Activated naive CD4-positive, alpha-beta T cell treated with anti-CD3 and anti-CD28 coated beads, Interleukin-2, amount 10 ng/mL, durations not matched to agents 7 days and 5 days (primary cell): Measurements from ENCODE around the gene FRMD3.
"Not testable (repeated sequence)": the region's sequence is repeated elsewhere in the genome, so short reads cannot be mapped to it uniquely, and the experiment has no call there.

Experiments
- CTCF ChIA-PET: fragments of 350-600 bp; sonication (Branson Sonifier 250); formaldehyde crosslinking; loops from one replicate; lab custom pipeline; 2021; ENCODE audit warnings: antibody characterized with exemption; lab: Charles Lee
- DNase-seq: peaks from one replicate; pipeline ENCODE4 v3.0.0-alpha.2; 2020
- H3K27ac Mint-ChIP-seq: one replicate; pipeline ENCODE4 v1.8.0; 2021; ENCODE audit warnings: mild to moderate bottlenecking, moderate library complexity, mixed read lengths
- H3K27me3 Mint-ChIP-seq: one replicate; pipeline ENCODE4 v1.8.0; 2021; ENCODE audit warnings: mild to moderate bottlenecking, mixed read lengths
- H3K36me3 Mint-ChIP-seq: one replicate; pipeline ENCODE4 v1.8.0; 2021; ENCODE audit warnings: mixed read lengths
- H3K4me1 Mint-ChIP-seq: one replicate; pipeline ENCODE4 v1.8.0; 2021; ENCODE audit warnings: mixed read lengths
- H3K4me3 Mint-ChIP-seq: one replicate; pipeline ENCODE4 v1.8.0; 2021; ENCODE audit warnings: mild to moderate bottlenecking, moderate library complexity, mixed read lengths
- H3K9me3 Mint-ChIP-seq: one replicate; pipeline ENCODE4 v1.8.0; 2021; ENCODE audit warnings: mixed read lengths

Gene FRMD3

DNA sequence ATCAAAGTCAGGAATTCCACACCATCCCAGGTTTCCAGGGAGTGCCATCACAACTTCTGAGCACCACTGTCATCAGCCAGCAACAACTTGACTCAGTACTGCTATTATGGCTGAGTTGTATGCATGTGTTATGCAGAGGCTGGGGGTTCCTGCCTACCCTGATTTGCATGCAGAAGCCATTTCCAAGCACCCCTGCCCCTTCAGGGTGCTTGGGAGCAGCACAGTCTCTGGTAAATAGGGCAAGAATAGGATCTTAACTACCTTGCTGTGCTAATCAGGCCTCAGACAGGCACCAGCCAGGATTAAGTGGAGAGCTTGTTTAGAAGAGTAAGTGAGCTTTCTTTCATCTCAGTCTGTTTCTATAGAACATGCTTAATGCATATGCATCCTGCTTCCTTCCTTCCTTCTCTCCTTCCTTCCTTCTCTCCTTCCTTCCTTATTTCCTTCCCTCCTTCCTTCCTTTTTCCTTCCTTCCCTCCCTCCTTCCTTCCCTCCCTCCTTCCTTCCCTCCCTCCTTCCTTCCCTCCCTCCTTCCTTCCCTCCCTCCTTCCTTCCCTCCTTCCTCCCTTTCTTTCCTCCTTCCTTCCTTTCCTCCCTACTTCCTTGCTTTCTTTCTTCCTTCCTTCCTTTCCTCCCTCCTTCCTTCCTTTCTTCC lies 175.7 kb downstream of the FRMD3 start:
- no peak overlapping the region for H3K27ac Mint-ChIP-seq
- CTCF ChIA-PET = no interaction called here

DNA sequence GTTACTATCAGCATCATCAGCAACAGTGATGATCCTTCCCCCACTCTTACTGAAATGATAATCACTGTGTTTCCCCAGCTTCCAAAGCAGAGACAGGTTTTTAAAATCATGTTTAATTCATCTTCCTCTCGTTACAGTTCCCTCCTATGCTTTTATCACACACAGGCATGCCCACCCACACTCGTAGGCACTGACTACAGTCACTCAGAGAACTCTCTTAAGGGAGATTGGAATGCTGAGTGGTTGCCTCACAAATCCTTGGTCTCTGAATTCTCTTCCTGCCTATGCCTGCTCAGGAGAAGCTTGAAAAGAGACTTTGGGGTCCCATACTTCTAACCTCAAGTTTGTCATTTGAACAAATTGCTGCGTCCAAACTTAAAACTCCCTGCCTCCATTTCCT lies 179.2 kb downstream of the FRMD3 start:
- Mint-ChIP-seq H3K27me3 (no peaks in the 10 kb centered on the region), H3K4me3 (no peak overlapping the region), H3K27ac (no peak overlapping the region), H3K36me3 (no peaks in the 10 kb centered on the region), H3K4me1 (no peaks in the 10 kb centered on the region), H3K9me3 (no peaks in the 10 kb centered on the region)
- CTCF ChIA-PET = no interaction called here
- DNase-seq = no peak

More for the DNA sequence above, 175.7 kb downstream of the FRMD3 start:
- H3K9me3 Mint-ChIP-seq = no peaks in the 10 kb centered on the region
- DNase-seq = no peak
- no peak overlapping the region for H3K4me3 Mint-ChIP-seq
- no peaks in the 10 kb centered on the region for H3K27me3 Mint-ChIP-seq
- no peaks in the 10 kb centered on the region for H3K4me1 Mint-ChIP-seq
- H3K36me3 Mint-ChIP-seq = no peaks in the 10 kb centered on the region

DNA sequence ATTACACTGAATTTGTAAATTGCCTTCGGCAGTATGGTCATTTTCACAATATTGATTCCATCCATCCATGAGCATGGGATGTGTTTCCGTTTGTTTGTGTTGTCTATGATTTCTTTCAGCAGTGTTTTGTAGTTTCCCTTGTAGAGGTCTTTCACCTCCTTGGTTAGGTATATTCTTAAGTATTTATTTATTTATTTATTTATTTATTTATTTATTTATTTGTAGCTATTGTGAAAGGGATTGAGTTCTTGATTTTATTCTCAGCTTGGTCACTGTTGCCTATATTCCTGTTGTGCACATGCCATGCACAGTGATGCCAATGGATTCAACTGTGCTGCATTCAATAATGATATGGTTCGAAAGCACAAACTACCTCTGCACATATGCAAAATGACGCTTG lies 179.7 kb downstream of the FRMD3 start:
- H3K27ac Mint-ChIP-seq, H3K4me3 Mint-ChIP-seq, H3K9me3 Mint-ChIP-seq, H3K36me3 Mint-ChIP-seq, H3K27me3 Mint-ChIP-seq, CTCF ChIA-PET, DNase-seq, H3K4me1 Mint-ChIP-seq: not testable (repeated sequence)

DNA sequence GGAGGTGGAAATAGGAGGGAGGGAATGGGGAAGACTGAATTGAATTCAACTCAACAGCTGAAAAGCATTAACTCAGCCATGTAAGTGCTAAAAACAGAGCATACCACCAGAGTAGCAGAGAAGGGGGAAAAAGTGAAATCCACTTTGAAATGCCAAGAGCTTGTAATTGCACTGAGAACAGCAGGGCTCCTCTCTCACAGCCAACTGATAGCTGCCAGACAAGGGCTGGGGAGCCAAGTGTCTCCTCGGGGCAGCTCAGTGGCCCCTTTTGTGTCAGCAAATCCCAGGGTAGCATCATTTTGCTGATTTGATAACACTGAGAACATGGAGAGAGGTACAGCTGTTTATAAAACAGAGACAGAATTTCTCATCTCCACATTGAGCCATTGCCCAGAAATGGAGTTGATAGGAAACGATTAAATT lies 182.5 kb downstream of the FRMD3 start:
- H3K36me3 Mint-ChIP-seq = no peaks in the 10 kb centered on the region
- H3K9me3 Mint-ChIP-seq = no peaks in the 10 kb centered on the region
- H3K27me3 Mint-ChIP-seq = no peaks in the 10 kb centered on the region
- no peak for DNase-seq
- CTCF ChIA-PET = no interaction called here
- no peaks in the 10 kb centered on the region for H3K4me1 Mint-ChIP-seq
- H3K27ac Mint-ChIP-seq = no peak overlapping the region
- H3K4me3 Mint-ChIP-seq = no peak overlapping the region

DNA sequence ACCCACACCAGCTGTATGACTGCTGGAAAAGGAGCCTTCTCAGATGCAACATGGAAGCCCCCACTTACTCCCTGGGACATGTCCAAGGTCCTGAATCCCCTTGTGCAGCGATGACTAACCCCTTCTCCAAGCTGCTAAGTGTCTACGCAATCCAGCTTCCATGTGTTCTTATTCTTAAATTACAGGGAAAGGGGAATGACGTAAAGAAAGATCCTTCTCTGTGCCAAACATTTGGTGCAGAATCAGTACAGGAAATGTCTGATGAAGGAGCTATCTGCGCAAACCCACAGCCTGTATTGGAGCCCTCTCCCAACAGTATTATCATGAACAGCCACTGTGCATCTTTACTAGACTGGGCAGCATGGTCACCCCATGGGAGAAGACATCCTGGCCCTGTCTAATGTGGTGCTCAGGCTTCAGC lies 183.2 kb downstream of the FRMD3 start:
- CTCF ChIA-PET = no interaction called here
- Mint-ChIP-seq H3K4me1 (no peaks in the 10 kb centered on the region), H3K27me3 (no peaks in the 10 kb centered on the region), H3K9me3 (no peaks in the 10 kb centered on the region), H3K36me3 (no peaks in the 10 kb centered on the region), H3K27ac (no peak overlapping the region), H3K4me3 (no peak overlapping the region)
- no peak for DNase-seq

DNA sequence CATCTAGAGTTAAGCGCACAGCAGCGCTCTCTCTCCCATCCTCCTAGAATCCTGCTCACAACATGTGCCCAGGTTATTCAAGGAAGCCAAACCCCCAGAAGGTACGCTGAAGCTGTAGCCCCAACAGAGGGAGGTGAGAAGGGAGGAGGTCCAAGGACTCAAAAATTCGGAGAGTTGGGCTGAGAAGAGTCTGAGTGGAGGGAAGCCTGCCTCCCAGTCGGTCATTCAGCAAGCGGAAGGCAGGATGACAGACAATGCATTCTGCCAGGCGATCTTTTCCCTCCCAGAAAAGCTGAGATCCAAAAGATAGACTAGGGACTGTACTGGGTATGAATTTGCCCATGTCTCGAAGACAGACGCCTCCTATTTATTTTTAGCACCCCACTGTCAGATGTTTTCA lies 189.2 kb downstream of the FRMD3 start:
- no peak for DNase-seq
- CTCF ChIA-PET = interaction anchor here (1.2 kb wide), 1 partner anchor 14 kb away, joined by 5 read pairs; no protein-coding TSS in a partner anchor
- Mint-ChIP-seq H3K27ac (no peak overlapping the region), H3K4me1 (no peaks in the 10 kb centered on the region), H3K27me3 (no peaks in the 10 kb centered on the region), H3K36me3 (no peaks in the 10 kb centered on the region), H3K4me3 (no peak overlapping the region), H3K9me3 (no peaks in the 10 kb centered on the region)

DNA sequence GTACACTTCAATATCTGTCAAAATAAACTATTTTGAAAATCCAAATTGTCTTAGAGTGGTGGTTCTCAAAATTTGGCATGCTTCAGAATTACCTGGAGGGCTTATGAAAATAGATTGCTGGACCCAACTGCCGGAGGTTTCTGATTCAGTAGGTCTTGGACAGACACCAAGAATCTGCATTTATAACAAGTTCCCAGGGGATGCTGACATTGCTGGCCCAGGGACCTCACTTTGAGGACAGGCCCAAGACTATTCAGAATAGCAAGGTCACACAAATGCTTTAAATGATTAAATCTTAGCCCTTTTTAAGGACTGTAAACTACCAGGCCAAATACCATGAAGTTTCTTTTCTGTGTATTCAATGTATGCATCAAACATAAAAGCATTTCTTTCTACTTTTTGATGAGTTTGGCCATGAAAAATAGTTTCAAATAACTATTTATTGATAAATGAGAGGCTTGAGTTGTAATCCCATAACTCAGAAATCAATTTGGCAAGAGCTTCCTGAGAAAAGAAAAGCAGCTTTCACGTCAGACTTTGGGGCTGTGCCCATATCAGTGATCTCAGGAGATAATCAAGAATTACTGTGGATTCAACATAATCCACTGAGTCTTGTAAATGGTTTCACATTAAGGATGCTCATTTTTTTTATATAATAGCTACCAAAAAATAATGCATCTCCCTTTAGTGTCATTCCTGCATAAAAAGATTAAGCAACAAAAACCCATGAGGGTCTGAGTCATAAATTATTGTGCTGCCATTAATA lies 191.4 kb downstream of the FRMD3 start:
- no peak overlapping the region for H3K27ac Mint-ChIP-seq
- CTCF ChIA-PET = no interaction called here
- H3K4me1 Mint-ChIP-seq = no peaks in the 10 kb centered on the region
- no peaks in the 10 kb centered on the region for H3K9me3 Mint-ChIP-seq
- DNase-seq = no peak
- no peaks in the 10 kb centered on the region for H3K36me3 Mint-ChIP-seq
- H3K27me3 Mint-ChIP-seq = no peaks in the 10 kb centered on the region
- no peak overlapping the region for H3K4me3 Mint-ChIP-seq

DNA sequence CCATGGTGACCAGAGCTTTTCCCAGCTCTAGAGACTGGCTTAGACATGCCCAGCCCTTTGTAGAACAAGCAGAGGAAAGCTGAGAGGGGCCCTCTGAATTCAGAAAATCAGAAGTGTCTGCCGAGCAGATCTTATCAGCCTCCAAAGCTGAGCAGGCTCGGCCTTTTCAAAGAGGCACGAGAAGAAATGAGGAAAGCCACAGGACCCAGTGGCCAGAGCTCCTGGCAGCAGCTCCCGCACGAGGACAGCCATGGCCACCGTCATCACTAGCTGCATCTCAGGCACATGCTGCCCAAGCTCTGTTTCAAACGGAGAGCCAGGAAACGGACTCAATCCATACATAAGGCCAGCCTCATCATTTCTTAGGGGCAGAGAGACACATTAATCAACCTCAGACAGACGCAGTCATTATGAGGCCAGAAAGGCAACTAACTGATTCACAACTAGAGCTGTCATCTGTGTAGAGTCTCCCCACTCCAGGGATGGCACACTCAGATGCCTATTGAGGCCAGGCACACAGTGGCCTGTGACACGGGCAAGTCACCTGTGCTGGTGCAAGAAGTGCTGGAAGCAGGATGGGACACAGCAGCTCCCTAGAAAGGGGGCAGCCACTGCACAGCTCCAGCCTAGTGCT lies 194.7 kb downstream of the FRMD3 start:
- Mint-ChIP-seq H3K9me3 (no peaks in the 10 kb centered on the region), H3K4me1 (no peaks in the 10 kb centered on the region), H3K27me3 (no peaks in the 10 kb centered on the region), H3K27ac (no peak overlapping the region), H3K36me3 (no peaks in the 10 kb centered on the region), H3K4me3 (no peak overlapping the region)
- CTCF ChIA-PET = interaction anchor here (1.1 to 1.8 kb wide), 2 partner anchors 9 to 200 kb away, joined by 3 to 16 read pairs; no protein-coding TSS in a partner anchor
- DNase-seq = no peak

DNA sequence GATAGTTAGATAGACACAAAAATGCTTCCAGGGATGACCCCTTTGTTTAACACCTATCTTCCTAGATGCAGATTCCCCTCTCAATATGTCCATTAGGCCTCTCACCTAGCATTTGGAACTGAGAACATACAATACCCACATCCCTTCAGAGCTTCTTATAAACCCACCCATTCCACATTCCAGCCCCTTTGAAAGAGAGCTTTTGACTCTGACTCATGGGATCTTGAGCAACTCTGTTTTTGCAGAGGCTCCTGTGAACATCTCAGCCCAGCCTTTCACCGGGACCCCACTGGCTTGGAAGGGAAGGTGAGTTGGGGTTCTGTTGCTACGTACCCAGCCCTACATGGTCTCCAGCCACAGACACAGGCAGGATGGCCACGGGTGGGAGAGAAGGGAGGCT lies 195.5 kb downstream of the FRMD3 start:
- no peak overlapping the region for H3K27ac Mint-ChIP-seq

DNA sequence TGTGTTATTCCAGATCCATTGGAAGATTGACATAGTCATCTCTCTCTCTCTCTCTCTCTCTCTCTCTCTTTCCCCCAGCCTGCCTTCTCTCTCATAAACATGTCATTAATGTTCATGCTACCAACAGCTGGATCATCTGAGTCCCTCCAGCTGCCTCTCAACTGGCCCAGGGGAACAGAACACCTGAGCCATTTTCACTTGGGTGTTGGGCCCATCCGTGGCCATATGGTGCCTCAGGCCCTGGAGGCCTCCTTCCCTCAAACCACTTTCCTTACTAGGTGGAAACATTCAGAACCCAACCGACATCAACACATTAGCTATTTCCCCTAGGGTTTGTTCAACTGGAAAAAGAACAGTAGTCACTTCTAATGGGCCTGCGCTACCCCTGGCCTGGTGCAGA lies 196.2 kb downstream of the FRMD3 start:
- H3K27ac Mint-ChIP-seq = no peak overlapping the region
- no peaks in the 10 kb centered on the region for H3K4me1 Mint-ChIP-seq
- no peaks in the 10 kb centered on the region for H3K27me3 Mint-ChIP-seq
- CTCF ChIA-PET = interaction anchor here (0.8 to 1.0 kb wide), 2 partner anchors 202 to 207 kb away, joined by 3 to 5 read pairs; no protein-coding TSS in a partner anchor
- H3K9me3 Mint-ChIP-seq = no peaks in the 10 kb centered on the region
- DNase-seq = no peak
- H3K4me3 Mint-ChIP-seq = no peak overlapping the region
- no peaks in the 10 kb centered on the region for H3K36me3 Mint-ChIP-seq

More for the DNA sequence above, 195.5 kb downstream of the FRMD3 start:
- Mint-ChIP-seq H3K27me3 (no peaks in the 10 kb centered on the region), H3K9me3 (no peaks in the 10 kb centered on the region), H3K36me3 (no peaks in the 10 kb centered on the region), H3K4me1 (no peaks in the 10 kb centered on the region), H3K4me3 (no peak overlapping the region)
- DNase-seq = no peak
- CTCF ChIA-PET = interaction anchor here (1.8 kb wide), 1 partner anchor 8 kb away, joined by 16 read pairs; no protein-coding TSS in a partner anchor

DNA sequence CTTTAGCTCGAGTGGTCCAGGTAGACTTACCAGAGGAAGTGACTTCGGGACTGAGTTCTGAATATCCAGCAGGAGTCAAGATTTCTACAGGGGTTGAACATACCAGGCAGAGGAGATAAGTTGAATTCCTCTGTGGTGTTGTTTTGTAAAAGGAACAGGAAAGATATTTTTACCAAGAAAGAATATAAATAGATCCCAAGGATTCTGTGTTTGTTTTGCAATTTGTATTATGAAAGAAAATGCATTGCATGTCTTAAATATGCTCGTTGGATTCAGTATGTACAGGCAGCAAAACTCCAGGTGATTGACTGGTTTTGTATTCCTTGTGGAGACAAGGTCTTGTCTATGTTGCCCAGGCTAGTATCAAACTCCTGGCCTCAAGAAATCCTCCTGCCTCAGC lies 197.8 kb downstream of the FRMD3 start:
- no peak overlapping the region for H3K27ac Mint-ChIP-seq
- H3K4me3 Mint-ChIP-seq = no peak overlapping the region
- CTCF ChIA-PET = no interaction called here

DNA sequence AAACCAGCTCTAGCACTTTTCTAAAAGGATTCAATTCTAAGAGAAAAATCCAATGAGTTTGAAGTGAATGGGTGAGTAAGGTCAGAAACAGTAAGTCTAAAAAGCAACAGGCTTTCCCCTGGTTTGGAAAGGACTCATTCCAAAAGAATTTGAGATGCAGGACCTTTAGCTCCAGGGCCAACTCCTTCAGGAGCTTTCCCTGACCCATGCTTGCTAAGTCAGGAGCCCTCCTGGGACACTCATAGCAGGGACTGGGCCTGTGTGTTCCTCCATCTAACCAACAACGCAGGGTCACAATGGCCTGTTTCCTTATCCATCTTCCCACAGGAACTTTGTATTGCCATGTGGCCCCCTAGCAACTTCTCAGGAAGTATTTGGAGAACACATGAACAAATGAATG lies 198.8 kb downstream of the FRMD3 start:
- H3K4me3 Mint-ChIP-seq = no peak overlapping the region
- CTCF ChIA-PET = interaction anchor here (0.8 kb wide), 2 partner anchors 199 to 205 kb away, joined by 3 read pairs; partner anchors contain the start of gene FRMD3
- no peak overlapping the region for H3K27ac Mint-ChIP-seq
- no peaks in the 10 kb centered on the region for H3K36me3 Mint-ChIP-seq
- H3K4me1 Mint-ChIP-seq = peaks cover 4% of the 10 kb centered on the region
- H3K27me3 Mint-ChIP-seq = no peaks in the 10 kb centered on the region
- no peaks in the 10 kb centered on the region for H3K9me3 Mint-ChIP-seq
- DNase-seq = no peak

More for the DNA sequence above, 197.8 kb downstream of the FRMD3 start:
- no peak for DNase-seq
- H3K36me3 Mint-ChIP-seq = no peaks in the 10 kb centered on the region
- peaks cover 4% of the 10 kb centered on the region for H3K4me1 Mint-ChIP-seq
- H3K9me3 Mint-ChIP-seq = no peaks in the 10 kb centered on the region
- H3K27me3 Mint-ChIP-seq = no peaks in the 10 kb centered on the region

DNA sequence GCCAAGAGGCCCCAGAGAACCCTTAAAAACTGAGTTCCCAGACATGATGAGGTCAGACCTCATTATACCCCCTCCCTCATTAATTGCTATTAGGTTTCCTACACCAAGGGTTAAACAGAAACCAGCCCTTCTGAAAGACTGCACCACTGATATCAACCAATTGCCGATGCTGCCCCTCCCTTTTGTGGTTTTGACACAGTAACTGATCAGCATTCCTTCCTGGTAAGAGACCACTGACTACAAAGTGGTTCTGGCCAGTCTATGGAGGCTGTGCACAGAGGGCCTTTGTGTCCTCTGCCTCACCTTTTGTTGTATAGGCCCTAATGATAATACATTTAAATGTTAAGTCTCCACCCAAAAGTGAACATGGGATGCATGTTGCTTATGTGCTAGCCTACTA lies 201.5 kb downstream of the FRMD3 start:
- H3K4me1 Mint-ChIP-seq = peaks cover 4% of the 10 kb centered on the region
- DNase-seq = no peak
- no peaks in the 10 kb centered on the region for H3K36me3 Mint-ChIP-seq
- no peak overlapping the region for H3K4me3 Mint-ChIP-seq
- CTCF ChIA-PET = interaction anchor here (0.7 to 6.3 kb wide), 5 partner anchors 9 to 260 kb away, joined by 3 to 175 read pairs (median 24); partner anchors contain the start of gene FRMD3
- no peaks in the 10 kb centered on the region for H3K9me3 Mint-ChIP-seq
- H3K27ac Mint-ChIP-seq = no peak overlapping the region
- H3K27me3 Mint-ChIP-seq = no peaks in the 10 kb centered on the region

DNA sequence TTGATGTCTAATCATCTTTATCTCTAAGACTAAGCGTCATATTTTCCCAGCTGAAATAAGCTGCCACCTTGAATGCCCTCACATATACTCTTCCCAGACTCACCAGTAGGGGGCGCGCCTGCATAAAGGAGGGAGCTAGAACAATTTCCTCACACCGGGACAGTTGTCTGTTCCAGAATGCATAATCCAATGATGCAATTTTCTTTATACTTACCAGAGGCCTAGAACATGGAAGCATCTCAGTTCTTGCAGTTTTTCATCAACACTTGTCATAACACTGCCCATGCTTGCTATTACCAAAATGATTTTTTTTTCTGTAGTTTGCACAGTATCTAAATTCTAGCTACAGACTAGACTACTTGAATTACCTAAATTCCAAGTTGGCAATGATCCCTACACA lies 203.9 kb downstream of the FRMD3 start:
- Mint-ChIP-seq H3K9me3 (no peaks in the 10 kb centered on the region), H3K36me3 (no peaks in the 10 kb centered on the region), H3K27me3 (no peaks in the 10 kb centered on the region)

More for the DNA sequence above, 203.9 kb downstream of the FRMD3 start:
- no peak overlapping the region for H3K4me3 Mint-ChIP-seq
- no peak overlapping the region for H3K27ac Mint-ChIP-seq
- H3K4me1 Mint-ChIP-seq = peaks cover 4% of the 10 kb centered on the region
- CTCF ChIA-PET = interaction anchor here (0.6 to 6.3 kb wide), 35 partner anchors 9 to 1053 kb away, joined by 3 to 175 read pairs (median 5); partner anchors contain the start of gene FRMD3
- peak; percentile 83 for DNase-seq
